DND-41 (cell line): ENCODE results near the gene TMEM255B.

Experiments
- ATAC-seq: fragments of 200-7000 bp; cut with Tn5 transposase; 3 replicates; pipeline ENCODE4 v1.9.1; 2021; ENCODE audit warnings: low read depth; ENCODE audit not compliant: insufficient read depth
- DNase-seq: peaks from one replicate; pipeline ENCODE4 v3.0.0-alpha.2; 2020
- H2AFZ ChIP-seq: 2 replicates; pipeline ENCODE4 v1.6.0; 2012; ENCODE audit warnings: low read depth, low read length
- H3K27ac ChIP-seq: 2 replicates; pipeline ENCODE4 v1.5.1; 2012; ENCODE audit warnings: low read length, inconsistent platforms
- H3K27me3 ChIP-seq: fragments of 200-600 bp; sonication (generic); 2 replicates; pipeline ENCODE4 v1.6.0; 2012; ENCODE audit warnings: low read length, mild to moderate bottlenecking, inconsistent platforms; ENCODE audit not compliant: insufficient read depth, poor library complexity
- H3K36me3 ChIP-seq: 2 replicates; pipeline ENCODE4 v1.5.1; 2012; ENCODE audit warnings: low read length, inconsistent platforms; ENCODE audit not compliant: insufficient read depth
- H3K4me1 ChIP-seq: 2 replicates; pipeline ENCODE4 v1.5.1; 2012; ENCODE audit warnings: mild to moderate bottlenecking, low read length; ENCODE audit not compliant: insufficient read depth
- H3K4me2 ChIP-seq: 2 replicates; pipeline ENCODE4 v1.6.0; 2012; ENCODE audit warnings: mild to moderate bottlenecking, moderate library complexity, low read length, inconsistent platforms; ENCODE audit not compliant: insufficient read depth
- H3K4me3 ChIP-seq, 2 experiments: fragments of 200-600 bp in 1 of 2; shearing (Covaris generic) in 1 of 2; 2 replicates each; pipeline ENCODE4 v1.5.1; 2012 to 2016; ENCODE audit warnings: inconsistent platforms in 2 of 2, low read length in 2 of 2, mild to moderate bottlenecking in 2 of 2, low read depth in 1 of 2, moderate library complexity in 1 of 2
- H3K79me2 ChIP-seq: 2 replicates; pipeline ENCODE4 v1.6.0; 2012; ENCODE audit warnings: low read length, inconsistent platforms; ENCODE audit not compliant: insufficient read depth
- H3K9ac ChIP-seq: 2 replicates; pipeline ENCODE4 v1.6.0; 2012; ENCODE audit warnings: low read depth, mild to moderate bottlenecking, inconsistent platforms, low read length, moderate library complexity
- H3K9me3 ChIP-seq: 2 replicates; pipeline ENCODE4 v1.5.1; 2012; ENCODE audit warnings: low read length, moderate library complexity, mild to moderate bottlenecking, inconsistent platforms; ENCODE audit not compliant: insufficient read depth, severe bottlenecking
- H4K20me1 ChIP-seq: 2 replicates; pipeline ENCODE4 v1.6.0; 2012; ENCODE audit warnings: low read length; ENCODE audit not compliant: insufficient read depth
- EZH2 ChIP-seq: IDR thresholded peaks from 3 replicates; pipeline ENCODE4 v1.6.1; 2012; ENCODE audit warnings: borderline replicate concordance, low read depth, mild to moderate bottlenecking, moderate library complexity, low read length, inconsistent platforms; ENCODE audit not compliant: severe bottlenecking

TMEM255B gene

GRCh38 chr13:113865427-113865826, 106.4 kb downstream of the TMEM255B start:
- no peak overlapping the region for H3K9ac ChIP-seq
- no peak overlapping the region for H3K4me2 ChIP-seq
- no peak overlapping the region for H3K4me3 ChIP-seq
- DNase-seq (no peak), ATAC-seq (no peak)
- H3K9me3 ChIP-seq, result no peaks in the 10 kb centered on the region
- peaks cover 16% of the 10 kb centered on the region for H3K27me3 ChIP-seq
- no peak for TF ChIP-seq EZH2
- H3K79me2 ChIP-seq, result no peaks in the 10 kb centered on the region
- no peak overlapping the region for H2AFZ ChIP-seq
- no peaks in the 10 kb centered on the region for H3K36me3 ChIP-seq
- peaks cover 3% of the 10 kb centered on the region for H3K4me1 ChIP-seq
- no peaks in the 10 kb centered on the region for H4K20me1 ChIP-seq
- H3K27ac ChIP-seq, result no peak overlapping the region
